Measurements from ENCODE around the gene ZNF335. TPM values are rescaled to one million over a fixed set of nuclear protein-coding genes. Genes with fewer than 3 reads are reported as not detected.
A peak's percentile ranks its signal among the peaks of the same experiment; 100 is the strongest.

ZNF335 gene
- total RNA-seq, 2 donors from 2014 or later, result 28.8 to 30.1 TPM

DNA sequence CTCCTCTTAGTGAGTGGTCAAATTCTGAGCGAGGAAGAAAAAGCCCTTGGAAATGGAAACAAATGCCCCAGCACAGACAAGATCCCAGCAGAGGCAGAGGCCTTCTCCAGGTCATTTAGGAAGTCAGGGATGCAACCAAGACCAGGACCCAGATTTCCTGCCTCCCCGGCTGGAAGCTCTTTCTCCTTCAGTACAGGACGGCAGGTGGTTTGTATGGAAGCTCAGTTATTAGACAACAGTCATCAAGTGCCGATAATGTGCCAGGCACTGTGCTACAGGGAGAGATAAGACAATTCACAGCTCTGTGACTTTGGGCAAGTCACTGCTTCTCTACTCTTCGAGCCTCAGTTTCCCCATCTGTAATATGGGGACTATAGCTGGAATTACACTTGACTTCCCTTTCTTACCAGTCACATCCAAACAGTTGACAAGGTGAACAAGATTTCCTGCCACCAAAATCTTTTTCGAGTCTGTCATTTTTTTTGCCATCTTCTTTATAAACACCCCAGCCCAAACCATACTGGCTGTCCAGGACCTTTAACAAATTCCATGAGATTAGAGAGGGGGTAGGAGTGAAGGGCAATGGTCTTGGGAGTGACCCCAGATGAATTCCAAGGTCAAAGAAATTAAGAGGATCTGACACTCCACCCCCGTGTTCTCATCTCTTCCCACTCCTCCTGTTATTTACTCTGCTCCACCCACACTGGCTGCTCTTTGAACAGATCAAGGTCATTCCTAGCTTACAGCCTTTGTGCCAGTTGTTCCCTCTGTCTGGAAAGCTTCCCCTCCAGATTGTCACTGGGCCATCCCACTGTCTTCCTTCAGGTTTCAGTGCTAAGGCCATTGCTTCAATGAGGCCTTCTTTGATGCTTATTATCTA lies 42.8 kb upstream of the ZNF335 start:
- Histone ChIP-seq H3K4me1 (ENCODE audit: control insufficient read depth in 1 of 2, low read depth in 2 of 2) (peaks cover 5 to 11% of the 10 kb centered on the region in 2 donors), H3K27ac (no peak overlapping the region), H3K9me3 (no peaks in the 10 kb centered on the region), H3K36me3 (no peaks in the 10 kb centered on the region), H3K4me3 (no peak overlapping the region), H3K27me3 (replicated peaks; ENCODE audit: insufficient read depth) (peaks cover 31% of the 10 kb centered on the region)
- DNase-seq (ENCODE audit: low spot score) (no peak), ATAC-seq (ENCODE audit: insufficient number of reproducible peaks, low FRiP score, low read depth) (no peak)
- TF ChIP-seq, protein P1, sequence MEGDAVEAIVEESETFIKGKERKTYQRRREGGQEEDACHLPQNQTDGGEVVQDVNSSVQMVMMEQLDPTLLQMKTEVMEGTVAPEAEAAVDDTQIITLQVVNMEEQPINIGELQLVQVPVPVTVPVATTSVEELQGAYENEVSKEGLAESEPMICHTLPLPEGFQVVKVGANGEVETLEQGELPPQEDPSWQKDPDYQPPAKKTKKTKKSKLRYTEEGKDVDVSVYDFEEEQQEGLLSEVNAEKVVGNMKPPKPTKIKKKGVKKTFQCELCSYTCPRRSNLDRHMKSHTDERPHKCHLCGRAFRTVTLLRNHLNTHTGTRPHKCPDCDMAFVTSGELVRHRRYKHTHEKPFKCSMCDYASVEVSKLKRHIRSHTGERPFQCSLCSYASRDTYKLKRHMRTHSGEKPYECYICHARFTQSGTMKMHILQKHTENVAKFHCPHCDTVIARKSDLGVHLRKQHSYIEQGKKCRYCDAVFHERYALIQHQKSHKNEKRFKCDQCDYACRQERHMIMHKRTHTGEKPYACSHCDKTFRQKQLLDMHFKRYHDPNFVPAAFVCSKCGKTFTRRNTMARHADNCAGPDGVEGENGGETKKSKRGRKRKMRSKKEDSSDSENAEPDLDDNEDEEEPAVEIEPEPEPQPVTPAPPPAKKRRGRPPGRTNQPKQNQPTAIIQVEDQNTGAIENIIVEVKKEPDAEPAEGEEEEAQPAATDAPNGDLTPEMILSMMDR (IDR thresholded peaks at IDR 0.05), result no peak

DNA sequence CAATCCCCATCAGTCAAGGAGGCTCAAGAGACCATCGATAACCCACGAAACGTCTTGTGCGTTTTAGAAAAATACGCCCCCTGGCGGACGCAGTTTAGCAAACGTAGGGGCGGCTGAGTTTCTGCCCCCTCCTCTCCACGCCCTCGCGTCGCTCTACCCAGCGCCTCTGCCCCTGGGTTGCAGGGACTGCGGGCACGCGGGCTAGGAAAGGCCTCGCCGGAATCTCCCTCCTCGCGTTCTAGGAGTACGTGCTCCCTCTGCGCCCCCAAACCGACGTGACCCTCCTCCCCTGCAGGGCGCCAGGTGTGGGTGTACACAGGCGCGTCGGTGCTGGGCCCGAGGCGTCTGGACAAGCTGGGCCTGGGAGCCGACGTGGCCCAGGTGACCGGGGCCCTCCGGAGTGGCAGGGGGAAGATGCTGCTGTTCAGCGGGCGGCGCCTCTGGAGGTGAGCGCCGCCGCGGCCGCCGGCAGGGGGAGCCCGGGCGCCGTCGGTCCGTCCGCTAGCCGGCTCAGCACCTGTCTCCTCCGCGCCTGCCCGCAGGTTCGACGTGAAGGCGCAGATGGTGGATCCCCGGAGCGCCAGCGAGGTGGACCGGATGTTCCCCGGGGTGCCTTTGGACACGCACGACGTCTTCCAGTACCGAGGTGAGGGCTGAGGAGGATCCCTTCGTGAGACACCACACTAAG lies 42.0 kb upstream of the ZNF335 start:
- H3K4me1 ChIP-seq (ENCODE audit: control insufficient read depth in 1 of 2, low read depth in 2 of 2), result peaks cover 5 to 11% of the 10 kb centered on the region in 2 donors
- peak overlapping the region; percentile 58 for H3K4me3 ChIP-seq
- H3K9me3 ChIP-seq, result no peaks in the 10 kb centered on the region
- no peak overlapping the region for H3K27ac ChIP-seq
- peaks cover 31% of the 10 kb centered on the region for H3K27me3 ChIP-seq (replicated peaks; ENCODE audit: insufficient read depth)
- TF ChIP-seq, protein P1 (IDR thresholded peaks at IDR 0.05), result peak; percentile 80
- DNase-seq (ENCODE audit: low spot score) (no peak), ATAC-seq (ENCODE audit: insufficient number of reproducible peaks, low FRiP score, low read depth) (no peak)
- no peaks in the 10 kb centered on the region for H3K36me3 ChIP-seq

DNA sequence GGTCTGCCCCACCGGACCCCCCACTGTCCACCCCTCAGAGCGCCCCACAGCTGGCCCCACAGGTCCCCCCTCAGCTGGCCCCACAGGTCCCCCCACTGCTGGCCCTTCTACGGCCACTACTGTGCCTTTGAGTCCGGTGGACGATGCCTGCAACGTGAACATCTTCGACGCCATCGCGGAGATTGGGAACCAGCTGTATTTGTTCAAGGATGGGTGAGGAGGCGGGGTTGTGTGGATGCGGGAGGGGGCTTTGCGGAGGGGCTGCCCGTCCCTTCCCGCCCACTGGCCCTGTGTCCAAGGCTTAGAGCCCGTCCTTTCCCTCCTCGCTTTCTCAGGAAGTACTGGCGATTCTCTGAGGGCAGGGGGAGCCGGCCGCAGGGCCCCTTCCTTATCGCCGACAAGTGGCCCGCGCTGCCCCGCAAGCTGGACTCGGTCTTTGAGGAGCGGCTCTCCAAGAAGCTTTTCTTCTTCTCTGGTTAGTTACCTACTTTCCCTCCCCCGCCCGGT lies 41.4 kb upstream of the ZNF335 start:
- DNase-seq (ENCODE audit: low spot score), result no peak
- ATAC-seq (ENCODE audit: insufficient number of reproducible peaks, low FRiP score, low read depth), result no peak
- H3K4me3 ChIP-seq, result peak overlapping the region; percentile 58
- peaks cover 5 to 11% of the 10 kb centered on the region in 2 donors for H3K4me1 ChIP-seq (ENCODE audit: control insufficient read depth in 1 of 2, low read depth in 2 of 2)
- no peaks in the 10 kb centered on the region for H3K9me3 ChIP-seq
- TF ChIP-seq, protein P1 (IDR thresholded peaks at IDR 0.05), result no peak
- peaks cover 31% of the 10 kb centered on the region for H3K27me3 ChIP-seq (replicated peaks; ENCODE audit: insufficient read depth)
- no peaks in the 10 kb centered on the region for H3K36me3 ChIP-seq
- H3K27ac ChIP-seq, result no peak overlapping the region

DNA sequence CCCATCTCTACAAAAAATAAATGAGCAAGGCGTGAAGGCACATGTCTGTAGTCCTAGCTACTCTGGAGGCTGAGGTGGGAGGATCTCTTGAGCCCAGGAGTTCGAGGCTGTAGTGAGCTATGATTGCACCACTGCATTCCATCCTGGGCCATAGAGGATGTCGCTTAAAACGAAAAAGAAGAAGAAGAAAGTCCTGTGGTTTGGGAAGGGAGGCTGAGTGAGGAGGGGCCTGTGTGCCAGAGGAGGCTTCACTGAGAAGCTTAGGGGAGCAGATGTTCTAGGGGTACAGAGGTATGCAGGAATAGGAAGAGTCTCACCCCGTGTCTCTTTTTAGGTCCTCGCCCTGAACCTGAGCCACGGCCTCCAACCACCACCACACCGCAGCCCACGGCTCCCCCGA lies 40.9 kb upstream of the ZNF335 start:
- H3K36me3 ChIP-seq, result no peaks in the 10 kb centered on the region
- TF ChIP-seq, protein P1 (IDR thresholded peaks at IDR 0.05), result no peak
- DNase-seq (ENCODE audit: low spot score) (no peak), ATAC-seq (ENCODE audit: insufficient number of reproducible peaks, low FRiP score, low read depth) (no peak)
- H3K4me1 ChIP-seq (ENCODE audit: control insufficient read depth in 1 of 2, low read depth in 2 of 2), result peaks cover 5 to 11% of the 10 kb centered on the region in 2 donors
- H3K27ac ChIP-seq, result no peak overlapping the region
- H3K4me3 ChIP-seq, result no peak overlapping the region
- H3K27me3 ChIP-seq (replicated peaks; ENCODE audit: insufficient read depth), result peaks cover 31% of the 10 kb centered on the region
- no peaks in the 10 kb centered on the region for H3K9me3 ChIP-seq

All from thoracic aorta (tissue), 2 donors.